CD4-positive, alpha-beta T cell treated with Interleukin-17A for 4 hours (primary cell): ENCODE measurements around the gene TBC1D9B.
"Not testable (repeated sequence)": the region's sequence is repeated elsewhere in the genome, so short reads cannot be mapped to it uniquely, and the experiment has no call there.

ENCODE experiments used
- DNase-seq: peaks from one replicate; pipeline ENCODE4 v3.0.0-alpha.2; 2020; ENCODE audit warnings: mixed read lengths

The TBC1D9B gene

DNA sequence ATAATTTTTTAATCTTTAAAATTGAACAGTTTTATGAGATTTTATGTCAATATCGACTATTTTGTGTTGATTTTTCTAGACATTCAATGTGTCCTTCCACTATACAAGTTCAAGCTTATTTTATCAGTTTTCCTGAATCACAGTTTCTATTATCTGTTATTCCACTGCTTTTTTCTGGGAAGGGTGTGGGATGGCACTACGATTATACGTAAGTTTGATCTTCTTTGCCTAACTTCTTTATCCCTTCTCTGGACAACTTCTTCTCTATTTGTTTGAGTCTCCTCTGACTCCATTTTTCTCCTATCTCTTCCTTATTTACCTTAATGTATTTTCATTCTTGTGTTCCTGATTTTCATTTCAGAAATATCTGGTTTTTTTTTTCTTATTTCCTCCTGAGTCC lies 24.5 kb downstream of the TBC1D9B start:
- no peak for DNase-seq

- DNase-seq = no peak
Observed at GRCh38 chr5:179882338-179882737, 25.4 kb downstream of the TBC1D9B start.

DNA sequence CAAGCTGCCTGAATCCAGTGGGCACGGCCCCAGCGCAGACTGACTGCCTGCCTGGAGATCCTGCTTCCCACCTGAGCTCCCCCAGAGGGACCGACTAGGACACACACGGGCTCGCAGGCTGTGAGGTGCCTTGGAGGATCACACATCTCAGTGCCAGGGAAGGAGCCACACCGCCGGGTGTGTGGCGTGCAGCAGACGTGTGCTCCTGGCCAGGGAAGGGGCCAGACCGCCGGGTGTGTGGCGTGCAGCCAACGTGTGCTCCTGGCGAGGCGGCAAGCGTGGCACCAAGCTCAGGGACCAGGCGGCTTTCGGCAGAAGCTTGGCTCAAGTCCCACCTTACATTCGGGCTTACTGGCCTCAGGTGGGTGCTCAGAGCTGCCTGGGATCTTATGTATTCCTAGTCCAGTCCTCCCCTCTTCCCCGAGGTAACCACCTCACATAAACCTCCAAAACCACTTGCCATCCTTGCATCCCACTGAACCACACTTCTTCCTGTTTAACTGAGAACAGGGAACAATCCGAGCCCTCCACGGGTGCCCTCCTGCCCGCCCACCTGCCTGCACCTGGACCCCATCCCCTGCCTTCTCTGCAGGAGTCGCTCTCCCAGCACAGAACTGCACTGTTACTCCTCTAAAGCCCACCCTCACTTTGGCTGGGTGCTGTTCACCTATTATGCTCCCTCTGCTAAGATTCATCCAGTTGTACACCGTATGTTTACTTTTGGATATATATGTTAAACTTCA lies 26.7 kb downstream of the TBC1D9B start:
- DNase-seq = no peak

- no peak for DNase-seq
Observed at GRCh38 chr5:179880066-179880650, 27.5 kb downstream of the TBC1D9B start.

DNA sequence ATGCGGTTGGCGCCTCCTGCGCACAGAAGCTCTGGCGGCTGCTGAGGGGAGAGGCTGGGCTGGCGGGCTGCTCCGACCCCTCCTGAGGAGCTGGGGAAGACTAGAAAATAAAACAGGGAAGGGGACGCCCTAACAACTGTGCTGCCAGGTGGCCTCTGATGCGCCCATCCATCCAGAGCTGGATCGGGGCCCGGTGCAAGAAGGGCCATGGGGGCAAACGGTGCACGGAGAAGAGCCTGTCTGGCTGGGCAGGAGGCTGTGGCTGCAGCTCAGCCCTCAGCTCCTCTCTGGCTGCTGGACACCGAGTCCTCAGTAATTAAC lies 28.0 kb downstream of the TBC1D9B start:
- DNase-seq = no peak

GRCh38 chr5:179879003-179879689 lies 28.6 kb downstream of the TBC1D9B start:
- DNase-seq = no peak

DNA sequence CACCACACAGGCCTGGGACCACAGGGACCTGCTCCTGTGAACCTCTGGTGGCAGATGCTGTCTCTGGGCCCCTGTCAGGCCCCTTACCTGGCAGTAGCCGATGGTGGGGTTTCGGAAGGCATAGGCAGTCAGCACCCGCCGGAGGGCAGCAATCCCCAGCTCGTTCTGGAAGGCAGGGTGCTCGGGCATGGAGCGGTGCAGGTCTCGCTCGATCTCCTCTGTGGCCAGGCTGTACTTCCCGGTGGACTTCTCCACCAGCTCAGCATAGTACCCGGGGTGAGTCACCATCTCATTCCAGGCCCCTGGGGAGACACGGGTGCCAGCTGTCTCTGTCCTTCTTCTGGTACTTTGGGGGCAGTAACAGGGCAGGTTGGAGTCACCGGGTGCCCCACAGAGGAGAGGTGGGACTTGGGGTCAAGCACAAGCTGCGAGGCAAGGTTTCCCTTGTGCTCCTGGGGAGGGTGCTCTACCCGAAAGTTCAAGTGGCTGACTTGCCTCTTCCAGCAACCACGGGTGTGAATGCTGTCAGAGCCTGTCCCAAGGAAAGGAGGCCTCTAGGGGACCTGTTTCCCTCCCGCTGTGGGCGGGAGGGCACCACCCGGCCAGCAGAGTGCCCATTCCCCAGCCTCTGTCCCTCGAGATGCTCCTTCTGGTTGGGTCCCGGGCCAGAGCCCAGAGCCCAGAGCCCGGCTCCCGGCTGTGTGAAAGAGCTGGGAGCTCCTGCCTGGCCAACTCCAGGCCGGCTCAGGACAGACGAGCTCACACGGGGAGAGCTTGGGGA lies 29.3 kb downstream of the TBC1D9B start:
- no peak for DNase-seq

GRCh38 chr5:179876610-179876952 lies 31.1 kb downstream of the TBC1D9B start:
- DNase-seq = no peak

DNA sequence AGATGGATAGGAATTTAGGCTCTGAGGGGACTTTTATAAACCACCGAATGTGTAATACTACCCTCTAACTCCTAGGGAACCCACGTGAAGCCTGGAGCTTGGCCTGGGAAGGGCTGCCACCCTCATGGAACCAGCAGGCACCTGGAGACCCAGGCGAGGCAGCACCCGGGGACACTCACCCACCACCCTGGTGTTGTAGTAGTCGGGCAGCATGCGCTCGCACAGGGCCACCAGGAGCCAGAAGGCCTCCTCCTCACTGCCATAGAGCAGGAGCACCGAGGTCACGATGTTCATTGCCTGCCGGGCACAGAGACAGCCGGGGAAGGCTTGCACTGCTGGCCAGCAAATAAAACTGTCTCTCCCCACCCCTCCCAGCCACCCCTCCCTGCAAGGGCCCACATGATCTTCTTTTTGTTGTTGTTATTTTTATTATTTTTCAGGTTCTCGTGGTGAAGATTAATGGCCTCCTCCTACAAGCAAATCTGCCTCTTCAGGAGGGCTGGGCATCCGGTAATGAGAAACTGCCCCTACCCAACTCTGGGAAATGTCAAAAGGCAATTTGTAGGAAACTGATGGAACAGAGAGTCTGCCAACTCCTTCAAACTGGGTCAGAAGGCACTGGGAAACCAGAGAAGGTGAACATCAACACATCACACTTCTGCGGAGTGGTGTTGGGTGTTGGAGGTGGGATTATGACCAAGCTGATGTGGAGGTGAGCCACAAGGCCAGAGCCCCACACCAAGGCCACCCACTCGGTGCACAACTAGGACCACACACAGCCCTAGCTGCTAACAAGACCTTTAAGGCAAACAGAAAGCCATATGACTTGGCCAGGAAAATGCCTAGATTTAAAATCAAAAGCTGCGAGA lies 31.7 kb downstream of the TBC1D9B start:
- no peak for DNase-seq

DNA sequence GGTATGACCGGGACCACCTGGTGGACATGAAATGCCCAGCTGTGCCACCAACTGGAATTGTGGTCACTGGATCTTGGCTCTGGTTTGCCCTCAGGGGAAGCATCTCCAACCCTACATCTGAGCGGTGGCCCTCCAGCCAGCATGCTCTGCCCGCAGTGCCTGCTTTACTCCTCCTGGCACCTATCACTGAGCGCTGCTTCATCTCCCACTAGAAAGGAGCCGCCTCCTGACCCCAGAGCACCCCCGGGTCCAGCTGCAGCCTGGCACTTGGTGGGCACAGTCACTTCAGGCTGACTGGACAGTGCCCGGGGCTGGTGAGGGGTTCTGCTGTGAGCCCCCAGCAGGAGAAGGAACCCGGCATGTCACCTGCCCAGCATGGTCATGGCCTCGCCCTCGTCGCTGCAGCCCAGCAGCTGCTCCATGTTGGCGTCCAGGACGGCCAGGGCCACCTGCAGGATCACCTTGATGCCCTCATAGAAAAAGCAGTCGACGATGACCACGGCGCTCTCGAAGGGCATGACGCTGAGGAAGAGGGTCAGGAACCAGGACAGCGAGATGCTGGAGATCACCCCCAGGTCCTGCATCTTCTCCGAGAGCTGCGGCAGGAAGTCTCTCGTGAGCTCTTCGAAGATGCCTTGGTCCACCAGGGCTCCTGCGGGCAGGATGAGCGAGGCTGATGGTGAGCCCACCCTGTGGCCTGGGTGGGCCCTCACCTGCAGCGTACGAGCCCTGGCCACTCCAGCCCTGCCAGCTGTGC lies 33.0 kb downstream of the TBC1D9B start:
- no peak for DNase-seq

DNA sequence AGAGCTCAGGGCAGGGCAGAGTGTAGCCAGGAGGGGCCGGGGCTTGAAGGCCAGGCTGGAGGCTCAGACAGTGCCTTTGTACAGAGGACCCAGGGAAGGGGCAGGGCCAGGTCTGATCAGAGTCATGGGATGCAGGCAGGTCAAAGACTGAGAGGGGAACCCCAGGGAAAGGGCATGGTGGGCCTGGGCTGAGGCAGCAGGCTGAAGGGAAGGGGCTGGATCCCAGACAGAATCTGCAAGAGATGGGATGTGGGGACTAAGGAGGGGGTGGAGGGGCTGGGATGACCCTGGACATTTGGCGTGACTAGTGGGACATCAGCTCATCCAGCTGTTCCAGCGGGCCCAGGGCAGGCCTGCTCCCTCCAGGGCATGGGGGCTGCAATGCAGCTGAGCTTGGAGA lies 33.6 kb downstream of the TBC1D9B start:
- no peak for DNase-seq

DNA sequence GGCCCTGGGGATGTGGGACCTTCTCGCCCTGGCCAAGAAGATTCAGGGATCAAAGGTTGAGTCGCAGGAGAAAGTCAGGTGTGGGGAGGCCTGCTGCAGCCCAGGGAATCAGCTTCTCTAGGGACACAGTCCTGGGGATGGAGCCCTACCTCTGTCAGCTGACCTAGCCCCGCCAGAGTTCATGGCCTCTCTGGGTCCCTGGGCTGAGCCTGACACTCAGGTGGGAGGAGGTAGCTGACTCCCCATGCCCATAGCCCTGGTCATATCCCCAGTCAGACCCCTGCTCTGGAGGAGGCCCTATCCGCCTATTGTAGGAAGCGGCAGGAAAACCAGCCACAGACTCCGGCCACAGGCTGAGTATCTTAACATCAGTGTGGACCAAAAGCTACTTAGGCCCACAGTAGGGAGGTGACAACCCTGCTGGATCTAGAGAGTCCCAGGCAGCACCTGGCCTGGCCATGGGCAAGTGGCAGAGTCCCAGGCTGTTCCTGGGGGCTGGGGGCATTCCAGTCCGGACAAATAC lies 34.0 kb downstream of the TBC1D9B start:
- DNase-seq = no peak

DNA sequence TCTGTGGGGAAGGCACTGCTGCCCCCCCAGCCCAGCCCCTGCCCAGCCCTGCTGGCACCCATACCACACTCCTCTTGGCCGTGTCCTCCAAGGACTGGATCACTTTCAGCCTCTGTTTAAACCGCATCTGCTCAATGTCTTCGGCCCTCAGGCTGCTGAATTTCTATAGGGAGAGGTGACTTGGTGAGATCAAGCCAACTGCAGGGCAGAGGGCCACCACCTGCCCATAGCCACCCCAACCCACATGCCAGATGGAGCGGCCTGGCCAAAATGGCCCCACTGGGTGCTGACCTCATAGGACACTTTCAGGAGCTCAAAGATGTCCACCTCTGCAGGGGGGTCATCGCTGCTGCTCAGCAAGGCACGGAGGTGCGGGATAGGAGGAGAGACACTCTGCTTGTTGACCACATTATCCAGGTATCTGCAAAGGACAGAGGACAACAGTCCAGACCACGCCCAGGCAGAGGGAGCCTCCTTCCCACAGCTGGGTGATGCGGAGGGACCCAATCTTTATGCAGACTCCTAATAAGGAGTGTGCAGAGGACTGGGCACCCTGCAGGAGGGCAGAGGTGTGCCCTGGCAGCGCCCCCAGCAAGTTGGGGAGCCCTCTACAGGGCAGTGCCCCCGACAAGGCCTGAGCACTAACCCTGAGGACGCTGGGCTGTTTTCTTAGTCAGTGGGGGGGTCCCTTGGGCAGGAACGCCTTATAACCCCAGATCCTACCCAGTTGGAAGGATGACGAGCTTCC lies 34.7 kb downstream of the TBC1D9B start:
- no peak for DNase-seq

DNA sequence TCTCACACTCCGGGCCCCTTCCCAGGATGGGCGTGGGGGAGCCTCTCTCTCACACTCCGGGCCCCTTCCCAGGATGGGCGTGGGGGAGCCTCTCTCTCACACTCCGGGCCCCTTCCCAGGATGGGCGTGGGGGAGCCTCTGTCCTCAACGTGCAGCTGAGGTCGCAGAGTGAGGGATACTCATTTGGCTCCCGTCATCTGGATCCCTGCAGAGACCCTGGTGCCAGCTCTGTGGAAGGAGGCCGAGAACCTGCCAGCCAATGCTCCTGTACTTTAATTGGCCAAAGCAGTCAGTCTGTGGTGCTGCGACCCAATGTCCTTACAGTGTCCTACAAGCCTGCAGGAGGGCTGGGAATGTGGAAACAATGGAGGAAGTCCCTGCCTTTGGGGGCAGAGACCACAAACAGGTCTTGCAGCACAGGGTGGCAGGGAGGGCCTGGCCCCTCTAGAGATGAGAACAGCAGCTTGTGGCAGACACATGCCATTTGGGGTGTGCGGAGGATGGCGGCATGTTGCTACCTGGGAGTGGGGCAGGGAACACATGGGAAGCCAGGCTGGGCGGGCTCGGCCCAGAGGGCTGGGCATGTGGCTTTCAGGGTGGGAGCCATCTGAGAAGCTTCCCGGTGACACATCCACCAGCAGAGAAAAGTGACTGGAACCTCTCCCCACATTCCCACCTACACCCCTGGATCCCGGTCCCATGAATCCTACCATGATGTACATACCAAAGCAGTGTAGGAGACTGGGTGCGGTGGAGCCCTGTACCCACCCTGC lies 35.5 kb downstream of the TBC1D9B start:
- no peak for DNase-seq

- DNase-seq = not testable (repeated sequence)
Observed at GRCh38 chr5:179871533-179871932, 36.2 kb downstream of the TBC1D9B start.

DNA sequence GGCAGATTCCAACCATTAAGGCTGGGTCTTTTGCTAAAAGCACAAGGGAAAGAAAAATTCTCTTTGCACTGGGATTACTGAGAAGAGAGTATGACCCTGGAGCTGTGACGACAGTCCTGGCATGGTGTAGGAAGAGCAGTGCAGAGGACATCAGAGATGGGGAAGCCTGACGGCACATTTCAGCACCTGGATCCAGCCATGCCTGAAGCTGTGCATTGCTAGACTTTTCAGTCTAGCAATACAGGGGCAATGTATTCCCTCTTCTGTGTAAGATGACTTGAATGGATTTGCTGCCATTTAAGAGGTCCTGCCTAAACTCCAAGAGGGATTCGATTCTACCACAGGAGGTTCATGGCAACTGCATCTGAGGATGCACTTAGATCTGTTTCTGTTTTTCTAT lies 36.7 kb downstream of the TBC1D9B start:
- no peak for DNase-seq

DNA sequence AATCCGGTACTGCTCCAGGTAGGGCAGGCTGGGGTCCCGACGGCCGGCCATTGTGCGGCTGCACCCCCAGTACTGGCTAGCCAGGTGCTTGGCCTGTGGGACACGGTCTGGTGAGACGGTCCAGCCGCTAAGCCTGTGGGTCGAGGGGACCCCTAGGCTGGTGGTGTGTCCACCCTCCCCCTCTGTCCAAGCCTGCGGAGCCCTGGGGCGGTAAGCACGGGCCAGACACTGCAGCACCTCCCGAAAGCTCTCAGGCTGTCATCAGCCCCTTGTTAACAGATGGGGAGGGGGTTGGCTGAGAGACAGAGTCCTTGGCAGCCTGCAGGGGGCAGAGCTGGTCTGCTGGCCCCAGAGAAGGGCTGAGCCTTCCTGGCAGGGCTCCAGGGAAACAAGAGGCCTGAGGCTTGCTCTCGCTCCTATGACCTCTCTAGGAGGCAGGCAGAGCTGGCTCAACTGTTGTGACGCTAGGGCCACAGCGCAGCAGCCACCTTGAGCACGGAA lies 37.2 kb downstream of the TBC1D9B start:
- peak; percentile 11 for DNase-seq

GRCh38 chr5:179869641-179870402 lies 37.9 kb downstream of the TBC1D9B start:
- DNase-seq = no peak

- DNase-seq = no peak
Observed at GRCh38 chr5:179869101-179869500, 38.6 kb downstream of the TBC1D9B start.
